Prostate gland (tissue), 2 donors: ENCODE data around the gene URI1.

ENCODE experiments used
- POLR2A ChIP-seq: fragments of 450-650 bp; IDR thresholded peaks from one replicate; pipeline ENCODE4 v1.6.1; 2016; ENCODE audit warnings: antibody characterized with exemption, mild to moderate bottlenecking
- TF ChIP-seq, protein P1 (sequence below), 4 experiments: fragments of 200-600 bp in 2 of 4; fragments of 450-650 bp in 2 of 4; sonication (generic) in 2 of 4; IDR thresholded peaks; 1 replicate in 3 of 4; 2 replicates in 1 of 4; pipeline ENCODE4 v1.5.1; 2016 to 2019; ENCODE audit warnings: antibody characterized with exemption in 4 of 4, mild to moderate bottlenecking in 2 of 4, moderate library complexity in 2 of 4

DNA sequence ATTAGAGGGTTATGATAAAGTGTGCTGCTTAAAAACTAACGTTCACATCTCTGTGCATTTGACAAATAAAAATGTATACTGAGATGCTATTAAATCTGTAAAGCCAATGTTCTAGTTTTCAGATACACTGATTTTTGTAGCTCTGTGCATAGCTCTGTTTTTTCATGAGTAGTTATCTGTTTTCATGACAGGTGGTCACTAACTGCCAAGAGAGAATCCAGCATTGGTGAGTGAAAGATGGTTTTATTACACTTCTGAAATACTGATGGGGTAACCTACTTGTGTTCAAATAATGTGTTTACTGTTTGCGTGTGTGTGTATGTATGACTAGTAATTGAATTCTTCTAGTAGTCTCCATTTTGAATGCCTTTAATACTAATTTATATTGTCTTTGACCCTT lies 29.0 kb downstream of the URI1 start:
- TF ChIP-seq POLR2A, result no peak
- TF ChIP-seq, protein P1, sequence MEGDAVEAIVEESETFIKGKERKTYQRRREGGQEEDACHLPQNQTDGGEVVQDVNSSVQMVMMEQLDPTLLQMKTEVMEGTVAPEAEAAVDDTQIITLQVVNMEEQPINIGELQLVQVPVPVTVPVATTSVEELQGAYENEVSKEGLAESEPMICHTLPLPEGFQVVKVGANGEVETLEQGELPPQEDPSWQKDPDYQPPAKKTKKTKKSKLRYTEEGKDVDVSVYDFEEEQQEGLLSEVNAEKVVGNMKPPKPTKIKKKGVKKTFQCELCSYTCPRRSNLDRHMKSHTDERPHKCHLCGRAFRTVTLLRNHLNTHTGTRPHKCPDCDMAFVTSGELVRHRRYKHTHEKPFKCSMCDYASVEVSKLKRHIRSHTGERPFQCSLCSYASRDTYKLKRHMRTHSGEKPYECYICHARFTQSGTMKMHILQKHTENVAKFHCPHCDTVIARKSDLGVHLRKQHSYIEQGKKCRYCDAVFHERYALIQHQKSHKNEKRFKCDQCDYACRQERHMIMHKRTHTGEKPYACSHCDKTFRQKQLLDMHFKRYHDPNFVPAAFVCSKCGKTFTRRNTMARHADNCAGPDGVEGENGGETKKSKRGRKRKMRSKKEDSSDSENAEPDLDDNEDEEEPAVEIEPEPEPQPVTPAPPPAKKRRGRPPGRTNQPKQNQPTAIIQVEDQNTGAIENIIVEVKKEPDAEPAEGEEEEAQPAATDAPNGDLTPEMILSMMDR (IDR thresholded peaks at IDR 0.05), result no peak
